GM12878 (cell line): ENCODE data around the gene KRT82. TPM values are rescaled to one million over a fixed set of nuclear protein-coding genes. Genes with fewer than 3 reads are reported as not detected.

Source experiments
- ATAC-seq: fragments of 200-7000 bp; cut with Tn5 transposase; 3 replicates; pipeline ENCODE4 v1.9.1; 2020; ENCODE audit warnings: mild to moderate bottlenecking, moderate library complexity
- BruUV-seq: library from RNA; stranded (reverse); fragments of 400-500 nt; replicated peaks from 2 replicates; lab custom pipeline; 2021; lab: Mats Ljungman, UMichigan
- CTCF ChIA-PET: fragments of 300-600 bp; sonication (Branson Sonifier 250); formaldehyde crosslinking; extraction: SDS; loops from one replicate; lab custom pipeline; 2021; ENCODE audit warnings: inconsistent platforms; lab: Yijun Ruan, JAX
- POLR2A ChIA-PET: fragments of 350-600 bp; formaldehyde crosslinking; extraction: SDS; loops from one replicate; lab custom pipeline; 2021; ENCODE audit warnings: inconsistent platforms; lab: Charles Lee
- RAD21 ChIA-PET: fragments of 300-600 bp; sonication (Branson Sonifier 250); formaldehyde crosslinking; loops from one replicate; lab custom pipeline; 2023; ENCODE audit warnings: antibody characterized with exemption; ENCODE audit not compliant: unreplicated experiment; lab: Charles Lee
- SMC1A ChIA-PET: fragments of 300-600 bp; sonication (Branson Sonifier 250); formaldehyde crosslinking; loops from one replicate; lab custom pipeline; 2023; ENCODE audit not compliant: unreplicated experiment, uncharacterized antibody; lab: Charles Lee
- DNase-seq: peaks from one replicate; pipeline ENCODE4 v3.0.0-alpha.2; 2011; ENCODE audit warnings: low read depth, low spot score
- FAIRE-seq: peaks from 3 replicates; lab custom pipeline; 2011; peaks lifted over from hg19 to GRCh38; lab: Jason Lieb, UNC
- H2AFZ ChIP-seq: 2 replicates; pipeline ENCODE4 v1.6.0; 2011; ENCODE audit warnings: low read depth, low read length, control low read depth; ENCODE audit not compliant: control insufficient read depth
- H3K27ac ChIP-seq: 2 replicates; pipeline ENCODE4 v1.5.1; 2011; ENCODE audit warnings: control low read depth; ENCODE audit not compliant: control insufficient read depth, insufficient read depth
- H3K27me3 ChIP-seq, 2 experiments: replicated peaks in 1 of 2; 2 replicates each; pipeline versions ENCODE4 v1.6.0 to v1.6.1; 2011; ENCODE audit warnings: low read length in 1 of 2; ENCODE audit not compliant: control insufficient read depth in 2 of 2, insufficient read depth in 2 of 2
- H3K36me3 ChIP-seq, 2 experiments: 2 replicates each; pipeline ENCODE4 v1.5.1; 2011; ENCODE audit warnings: low read length in 1 of 2; ENCODE audit not compliant: control insufficient read depth in 2 of 2, insufficient read depth in 2 of 2
- H3K4me1 ChIP-seq: 2 replicates; pipeline ENCODE4 v1.6.1; 2011; ENCODE audit warnings: mild to moderate bottlenecking, low read length, moderate library complexity, mixed read lengths; ENCODE audit not compliant: control insufficient read depth, insufficient read depth
- H3K4me2 ChIP-seq: 2 replicates; pipeline ENCODE4 v1.6.0; 2011; ENCODE audit warnings: control low read depth; ENCODE audit not compliant: control insufficient read depth, insufficient read depth
- H3K4me3 ChIP-seq: fragments of 200-600 bp; sonication (generic); 2 replicates; pipeline ENCODE4 v1.5.1; 2016
- H3K79me2 ChIP-seq: 2 replicates; pipeline ENCODE4 v1.6.0; 2011; ENCODE audit warnings: low read length; ENCODE audit not compliant: control insufficient read depth, insufficient read depth
- H3K9ac ChIP-seq: 2 replicates; pipeline ENCODE4 v1.8.0; 2011; ENCODE audit warnings: low read length, control low read depth, mixed read lengths; ENCODE audit not compliant: control insufficient read depth, insufficient read depth
- H3K9me3 ChIP-seq: replicated peaks from 3 replicates; pipeline ENCODE4 v1.5.1; 2011; ENCODE audit warnings: mild to moderate bottlenecking, low read length; ENCODE audit not compliant: control insufficient read depth, insufficient read depth
- H4K20me1 ChIP-seq: 2 replicates; pipeline ENCODE4 v1.6.0; 2011; ENCODE audit not compliant: control insufficient read depth, insufficient read depth
- FOXM1 ChIP-seq: IDR thresholded peaks from 2 replicates; pipeline ENCODE4 v1.6.1; 2012; ENCODE audit warnings: low read depth, mild to moderate bottlenecking, inconsistent platforms, low read length, moderate library complexity
- KLF5 ChIP-seq: fragments of 450-650 bp; IDR thresholded peaks from 2 replicates; pipeline ENCODE4 v1.6.1; 2014; ENCODE audit warnings: mild to moderate bottlenecking; ENCODE audit not compliant: partially characterized antibody
- MYB ChIP-seq: fragments of 150-350 bp; IDR thresholded peaks from 2 replicates; pipeline ENCODE4 v1.6.1; 2014; ENCODE audit warnings: mild to moderate bottlenecking, low read depth, low read length, borderline replicate concordance
- NFYB ChIP-seq: IDR thresholded peaks from 2 replicates; pipeline ENCODE4 v1.6.1; 2011; ENCODE audit warnings: low read depth, mild to moderate bottlenecking, low read length, improper control_type of control experiment, moderate library complexity; ENCODE audit not compliant: insufficient read depth
- NR2C2 ChIP-seq: IDR thresholded peaks from 2 replicates; pipeline ENCODE4 v1.6.1; 2011; ENCODE audit warnings: borderline replicate concordance, low read depth; ENCODE audit not compliant: control insufficient read depth, insufficient read length
- SREBF2 ChIP-seq: IDR thresholded peaks from 2 replicates; pipeline ENCODE4 v1.6.1; 2012; ENCODE audit warnings: mild to moderate bottlenecking, low read length
- SUPT20H ChIP-seq: IDR thresholded peaks from 2 replicates; pipeline ENCODE4 v1.6.1; 2011; ENCODE audit warnings: low read depth, mild to moderate bottlenecking, low read length, moderate library complexity, borderline replicate concordance; ENCODE audit not compliant: control insufficient read depth
- SUZ12 ChIP-seq: fragments of 200-600 bp; sonication (generic); IDR thresholded peaks from one replicate; pipeline ENCODE4 v1.6.1; 2018; ENCODE audit warnings: antibody characterized with exemption, mild to moderate bottlenecking; ENCODE audit not compliant: unreplicated experiment
- ZNF207 ChIP-seq: fragments of 450-650 bp; IDR thresholded peaks from 2 replicates; pipeline ENCODE4 v1.6.1; 2014; ENCODE audit warnings: antibody characterized with exemption, mild to moderate bottlenecking, borderline replicate concordance
- ZNF687 ChIP-seq: fragments of 450-650 bp; IDR thresholded peaks from 2 replicates; pipeline ENCODE4 v1.6.1; 2017; ENCODE audit warnings: mild to moderate bottlenecking, moderate library complexity
- WGBS: methylation state at CpG from one replicate; pipeline ENCODE4 v1.1.6; 2016; ENCODE audit warnings: low lambda C conversion rate; ENCODE audit not compliant: insufficient replicate concordance, insufficient coverage; ENCODE audit errors: missing lambda C conversion rate; 5-methylcytosine and 5-hydroxymethylcytosine counted together
- in situ Hi-C: fragments of 300-500 bp; cut with MboI; formaldehyde crosslinking; loops from 9 replicates; pipeline ENCODE4 v1.14.3; 2018; ENCODE audit warnings: mixed read lengths
- intact Hi-C: fragments of 100-400 bp; cut with micrococcal nuclease; formaldehyde crosslinking; loops from one replicate; pipeline ENCODE4 v1.14.2; 2022; ENCODE audit not compliant: unreplicated experiment
- polyA plus RNA-seq, 11 experiments: library from polyadenylated mRNA; depleted of rRNA in 4 of 11; unstranded in 6 of 11; stranded (reverse) in 5 of 11; fragments of >200 nt; fragmentation: Nextera tagmentation in 4 of 11; fragmentation: Illumina TruSeq in 1 of 11; extraction: Ambion mirVana in 4 of 11; extraction: Trizol in 1 of 11; gene quantifications; 1 replicate in 1 of 11; 2 replicates in 10 of 11; pipeline versions ENCODE4 v1.2.1 to v1.2.3, GENCODE V29; 2011 to 2016; ENCODE audit warnings: inconsistent platforms in 2 of 11, missing spikeins in 2 of 11, low read depth in 1 of 11
- total RNA-seq, 4 experiments: library from RNA; depleted of rRNA in 3 of 4; stranded (reverse); fragments of >200 nt in 3 of 4; fragmentation: Illumina TruSeq in 1 of 4; extraction: Trizol in 1 of 4; gene quantifications; 2 replicates each; pipeline versions ENCODE4 v1.2.1 to v1.2.3, GENCODE V29; 2013 to 2021

The KRT82 gene
- total and polyA plus RNA-seq, 10 of the 15 experiments (the other 5 are each of a cell fraction or from before 2014, with no cell fraction given), result not detected

DNA sequence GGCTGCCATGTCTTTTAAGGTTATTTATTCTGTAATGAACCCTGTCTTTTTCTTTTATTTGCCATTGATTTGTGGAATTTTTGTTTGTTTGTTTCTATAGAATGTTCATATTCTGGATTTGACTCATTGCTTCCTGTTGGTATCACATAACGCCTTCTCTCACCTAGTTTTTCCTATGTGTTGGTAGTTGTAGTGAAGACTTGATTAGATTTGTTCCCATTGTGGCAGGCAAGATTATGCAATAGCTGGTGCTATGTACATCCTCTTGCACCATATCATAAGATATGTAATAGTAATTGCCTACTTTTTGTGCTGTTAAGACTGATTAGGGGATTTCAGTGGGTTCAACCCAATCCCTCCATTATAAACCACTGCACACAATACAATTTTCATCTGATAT is 49.7 kb upstream of the KRT82 start:
- no peak for ATAC-seq
- 6% methylated on average over 1 of the region's 1 CpG for WGBS

More for the DNA sequence above, 49.7 kb upstream of the KRT82 start:
- Histone ChIP-seq H2AFZ (no peak overlapping the region), H3K27me3 (peaks cover 0 to 5% of the 10 kb centered on the region in 2 experiments; a peak in 2 of 4 replicates), H3K9me3 (no peaks in the 10 kb centered on the region), H3K36me3 (no peaks in the 10 kb centered on the region), H3K4me2 (no peak overlapping the region), H3K4me3 (no peak overlapping the region), H3K79me2 (no peaks in the 10 kb centered on the region), H3K27ac (no peak overlapping the region), H3K9ac (no peak overlapping the region), H3K4me1 (no peaks in the 10 kb centered on the region), H4K20me1 (no peaks in the 10 kb centered on the region)
- in situ Hi-C loops, result no loop called here
- ChIA-PET CTCF (no interaction called here), SMC1A (no interaction called here), RAD21 (no interaction called here), POLR2A (no interaction called here)
- FAIRE-seq (no peak), DNase-seq (no peak)
- intact Hi-C loops, result no loop called here
- BruUV-seq, result no TSS peak
- no peak for TF ChIP-seq SUZ12
- no peak for TF ChIP-seq NR2C2
- no peak for TF ChIP-seq ZNF207
- TF ChIP-seq NFYB, result no peak
- TF ChIP-seq FOXM1, result no peak
- no peak for TF ChIP-seq ZNF687
- TF ChIP-seq MYB, result no peak
- TF ChIP-seq SREBF2, result no peak
- no peak for TF ChIP-seq KLF5
- no peak for TF ChIP-seq SUPT20H
